Panc1 (cell line): ENCODE data around the gene SLC25A42. TPM values are rescaled to one million over a fixed set of nuclear protein-coding genes. Genes with fewer than 3 reads are reported as not detected.
A peak's percentile ranks its signal among the peaks of the same experiment; 100 is the strongest.

ENCODE experiments used
- ATAC-seq: fragments of 200-7000 bp; cut with Tn5 transposase; 2 replicates; pipeline ENCODE4 v1.9.1; 2020; ENCODE audit warnings: mild to moderate bottlenecking, moderate library complexity
- Bru-seq: library from RNA; stranded (reverse); fragments of 400-500 nt; gene quantifications from one replicate; lab custom pipeline; 2021; lab: Mats Ljungman, UMichigan
- BruChase-seq, 2 experiments: library from RNA; stranded (reverse); fragments of 400-500 nt; gene quantifications; one replicate each; lab custom pipeline; 2021; lab: Mats Ljungman, UMichigan
- BruUV-seq: library from RNA; stranded (reverse); fragments of 400-500 nt; replicated peaks from 2 replicates; lab custom pipeline; 2021; lab: Mats Ljungman, UMichigan
- CTCF ChIA-PET: fragments of 300-600 bp; sonication (Branson Sonifier 250); formaldehyde crosslinking; loops from one replicate; lab custom pipeline; 2022; ENCODE audit warnings: antibody characterized with exemption; lab: Charles Lee
- POLR2A ChIA-PET: fragments of 300-600 bp; sonication (Branson Sonifier 250); formaldehyde crosslinking; loops from one replicate; lab custom pipeline; 2022; ENCODE audit warnings: antibody characterized with exemption; lab: Charles Lee
- DNase-seq: peaks from one replicate; pipeline ENCODE4 v3.0.0-alpha.2; 2010; ENCODE audit warnings: low read depth, low spot score
- H3K27ac ChIP-seq: 2 replicates; pipeline ENCODE4 v1.5.1; 2011; ENCODE audit warnings: mild to moderate bottlenecking, low read length, inconsistent platforms
- H3K27me3 ChIP-seq: fragments of 200-500 bp; sonication (Bioruptor generic); 2 replicates; pipeline ENCODE4 v1.6.0; 2014; ENCODE audit warnings: low read length, inconsistent platforms; ENCODE audit not compliant: control insufficient read depth, insufficient read depth
- H3K36me3 ChIP-seq: fragments of 200-500 bp; sonication (Bioruptor generic); 2 replicates; pipeline ENCODE4 v1.5.1; 2014; ENCODE audit warnings: inconsistent platforms, mild to moderate bottlenecking, low read length, moderate library complexity; ENCODE audit not compliant: control insufficient read depth, insufficient read depth
- H3K4me1 ChIP-seq: 2 replicates; pipeline ENCODE4 v1.5.1; 2011; ENCODE audit warnings: inconsistent platforms, mild to moderate bottlenecking, low read length, moderate library complexity; ENCODE audit not compliant: control insufficient read depth, insufficient read depth
- H3K4me3 ChIP-seq, 2 experiments: 2 replicates each; pipeline ENCODE4 v1.5.1; 2011 to 2012; ENCODE audit warnings: low read depth in 2 of 2, low read length in 2 of 2, mild to moderate bottlenecking in 2 of 2, inconsistent platforms in 1 of 2, moderate library complexity in 1 of 2
- H3K9me3 ChIP-seq: fragments of 200-500 bp; sonication (Bioruptor generic); 2 replicates; pipeline ENCODE4 v1.5.1; 2014; ENCODE audit warnings: low read depth, mild to moderate bottlenecking, inconsistent platforms, low read length, moderate library complexity; ENCODE audit not compliant: control insufficient read depth, insufficient read depth
- POLR2AphosphoS5 ChIP-seq: IDR thresholded peaks from 2 replicates; pipeline ENCODE4 v1.6.1; 2012; ENCODE audit warnings: mild to moderate bottlenecking, low read depth, low read length, moderate library complexity
- REST ChIP-seq, 2 experiments: IDR thresholded peaks; 2 replicates each; pipeline ENCODE4 v1.6.1; 2011 to 2012; ENCODE audit warnings: low read depth in 2 of 2, control low read depth in 1 of 2, low read length in 1 of 2, mild to moderate bottlenecking in 1 of 2, moderate library complexity in 1 of 2; ENCODE audit not compliant: insufficient read depth in 1 of 2
- SIN3A ChIP-seq: IDR thresholded peaks from 2 replicates; pipeline ENCODE4 v1.6.1; 2012; ENCODE audit warnings: low read depth, mild to moderate bottlenecking, low read length, moderate library complexity, borderline replicate concordance; ENCODE audit not compliant: insufficient read depth
- TCF7L2 ChIP-seq: IDR thresholded peaks from 2 replicates; pipeline ENCODE4 v1.6.1; 2011; ENCODE audit warnings: mild to moderate bottlenecking, low read depth, low read length, inconsistent platforms
- in situ Hi-C: cut with HindIII; loops from 2 replicates; pipeline ENCODE4 v1.10.0; 2016; ENCODE audit warnings: low sequenced_read_pairs, low pct_unique_long_range_greater_than_20kb
- intact Hi-C: fragments of 100-400 bp; cut with micrococcal nuclease; formaldehyde crosslinking; loops from one replicate; pipeline ENCODE4 v1.10.0; 2022; ENCODE audit not compliant: unreplicated experiment
- long read RNA-seq: library from polyadenylated mRNA; unstranded; transcript quantifications from one replicate; pipeline ENCODE4 v2.0.0, GENCODE V29; 2021; ENCODE audit not compliant: unreplicated experiment
- polyA plus RNA-seq: library from polyadenylated mRNA; unstranded; fragments of >200 nt; gene quantifications from one replicate; pipeline ENCODE4 v1.2.1, GENCODE V29; 2012; ENCODE audit warnings: missing spikeins; ENCODE audit not compliant: insufficient read length
- total RNA-seq: library from RNA; stranded (reverse); gene quantifications from one replicate; pipeline ENCODE4 v1.2.1, GENCODE V29; 2021; ENCODE audit not compliant: unreplicated experiment
- TF ChIP-seq, protein P1 (sequence below): fragments of 450-650 bp; IDR thresholded peaks from 2 replicates; pipeline ENCODE4 v1.5.1; 2017; ENCODE audit warnings: mild to moderate bottlenecking

Gene SLC25A42, protein sequence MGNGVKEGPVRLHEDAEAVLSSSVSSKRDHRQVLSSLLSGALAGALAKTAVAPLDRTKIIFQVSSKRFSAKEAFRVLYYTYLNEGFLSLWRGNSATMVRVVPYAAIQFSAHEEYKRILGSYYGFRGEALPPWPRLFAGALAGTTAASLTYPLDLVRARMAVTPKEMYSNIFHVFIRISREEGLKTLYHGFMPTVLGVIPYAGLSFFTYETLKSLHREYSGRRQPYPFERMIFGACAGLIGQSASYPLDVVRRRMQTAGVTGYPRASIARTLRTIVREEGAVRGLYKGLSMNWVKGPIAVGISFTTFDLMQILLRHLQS
- 2.6 TPM for total RNA-seq
- 2.9 TPM for polyA plus RNA-seq
- percentile 32 among the genes with signal in this experiment for Bru-seq, nascent RNA
- BruChase-seq, experiment 1, labeled RNA remaining after a 2-hour chase: percentile 39 among the genes with signal in this experiment
- BruChase-seq, experiment 2, labeled RNA remaining after a 6-hour chase: percentile 40 among the genes with signal in this experiment
- long read RNA-seq, partial matches to known transcripts: 4 of 10 reads
- long read RNA-seq, other reads (novel, unspliced or antisense): 4 of 10 reads

GRCh38 chr19:19063183-19064097, at the start of gene SLC25A42:
SLC25A42 (plus strand) TSS chr19:19063994; CDS start chr19:19096125, 32,131 bp downstream.
- POLR2A ChIA-PET: no interaction called here
- TF ChIP-seq POLR2AphosphoS5: peak; percentile 71; the same call in 1 of the 2 replicates
- TF ChIP-seq, protein P1, sequence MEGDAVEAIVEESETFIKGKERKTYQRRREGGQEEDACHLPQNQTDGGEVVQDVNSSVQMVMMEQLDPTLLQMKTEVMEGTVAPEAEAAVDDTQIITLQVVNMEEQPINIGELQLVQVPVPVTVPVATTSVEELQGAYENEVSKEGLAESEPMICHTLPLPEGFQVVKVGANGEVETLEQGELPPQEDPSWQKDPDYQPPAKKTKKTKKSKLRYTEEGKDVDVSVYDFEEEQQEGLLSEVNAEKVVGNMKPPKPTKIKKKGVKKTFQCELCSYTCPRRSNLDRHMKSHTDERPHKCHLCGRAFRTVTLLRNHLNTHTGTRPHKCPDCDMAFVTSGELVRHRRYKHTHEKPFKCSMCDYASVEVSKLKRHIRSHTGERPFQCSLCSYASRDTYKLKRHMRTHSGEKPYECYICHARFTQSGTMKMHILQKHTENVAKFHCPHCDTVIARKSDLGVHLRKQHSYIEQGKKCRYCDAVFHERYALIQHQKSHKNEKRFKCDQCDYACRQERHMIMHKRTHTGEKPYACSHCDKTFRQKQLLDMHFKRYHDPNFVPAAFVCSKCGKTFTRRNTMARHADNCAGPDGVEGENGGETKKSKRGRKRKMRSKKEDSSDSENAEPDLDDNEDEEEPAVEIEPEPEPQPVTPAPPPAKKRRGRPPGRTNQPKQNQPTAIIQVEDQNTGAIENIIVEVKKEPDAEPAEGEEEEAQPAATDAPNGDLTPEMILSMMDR: no peak
- intact Hi-C loops: loop anchor here (10.0 kb wide), 1 partner anchor 71 kb away; the partner anchor contains the start of gene TMEM161A

GRCh38 chr19:19021115-19021514, 42.7 kb upstream of the SLC25A42 start:
- intact Hi-C loops (no loop called here), in situ Hi-C loops (no loop called here)
- BruUV-seq: no TSS peak
- Histone ChIP-seq H3K4me3 (no peak overlapping the region), H3K27ac (no peak overlapping the region), H3K36me3 (peaks cover 32% of the 10 kb centered on the region), H3K4me1 (no peaks in the 10 kb centered on the region), H3K27me3 (no peaks in the 10 kb centered on the region), H3K9me3 (no peaks in the 10 kb centered on the region)
- ATAC-seq (no peak), DNase-seq (no peak)
- ChIA-PET CTCF (no interaction called here), POLR2A (no interaction called here)
- TF ChIP-seq TCF7L2 (no peak), REST (IDR thresholded peaks at IDR 0.05; ENCODE audit: insufficient read depth in 1 of 2, low read depth in 2 of 2, low read length in 1 of 2) (no peak), SIN3A (no peak), POLR2AphosphoS5 (no peak)
- TF ChIP-seq, protein P1: no peak

More at GRCh38 chr19:19063183-19064097, at the start of gene SLC25A42:
- Histone ChIP-seq H3K4me3 (peak within 1 kb of the TSS; percentile 52 to 61), H3K27ac (peak within 1 kb of the TSS; percentile 78), H3K4me1 (peaks cover 15% of the 10 kb centered on the region), H3K36me3 (no peaks in the 10 kb centered on the region), H3K27me3 (no peaks in the 10 kb centered on the region), H3K9me3 (no peaks in the 10 kb centered on the region)
- in situ Hi-C loops: no loop called here
- ATAC-seq (peak; percentile 95), DNase-seq (peak; percentile 95)
- no TSS peak for BruUV-seq
- CTCF ChIA-PET: interaction anchor here (0.7 kb wide), 1 partner anchor 603 kb away, joined by 4 read pairs; no protein-coding TSS in a partner anchor
